ENCODE measurements around the gene CPNE7.
"Not testable (repeated sequence)": the region's sequence is repeated elsewhere in the genome, so short reads cannot be mapped to it uniquely, and the experiment has no call there.

The CPNE7 gene

DNA sequence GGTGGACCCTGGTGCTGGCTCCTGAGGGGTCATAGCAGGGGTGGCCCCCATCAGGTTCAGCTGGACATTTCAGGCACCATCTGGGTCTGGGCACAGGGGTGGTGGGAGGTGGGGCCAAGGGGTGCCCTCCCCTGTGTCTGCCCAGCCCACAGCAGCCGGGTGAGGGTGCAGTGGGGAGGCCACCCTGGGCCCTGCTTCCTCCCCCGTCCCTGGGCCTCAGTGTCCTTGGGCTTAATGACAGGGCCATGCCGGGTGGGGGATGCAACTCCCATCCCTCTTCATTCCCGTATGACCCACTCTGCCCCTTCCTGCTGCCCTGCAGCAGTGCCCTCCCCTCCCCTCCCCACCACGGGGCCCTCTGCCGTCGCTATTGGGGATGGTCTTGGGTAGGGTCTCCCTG lies 10.7 kb downstream of the CPNE7 start:
- DNase-seq, result no peak

DNA sequence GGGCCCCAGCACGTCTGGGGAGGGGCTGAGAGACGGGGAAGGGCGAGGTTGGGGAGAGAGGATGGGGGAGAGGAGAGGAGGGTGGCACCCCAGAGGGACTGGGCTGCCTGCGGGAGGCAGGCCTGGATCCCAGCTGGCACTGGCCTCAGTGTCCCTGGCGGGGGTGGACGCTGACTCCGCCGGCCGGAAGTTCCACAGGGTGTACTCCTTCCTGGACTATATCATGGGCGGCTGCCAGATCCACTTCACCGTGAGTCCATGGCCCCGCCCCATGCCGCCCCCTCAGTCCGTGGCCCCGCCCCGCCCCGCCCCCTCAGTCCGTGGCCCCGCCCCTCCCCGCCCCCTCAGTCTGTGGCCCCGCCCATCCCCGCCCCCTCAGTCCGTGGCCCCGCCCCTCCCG lies 11.3 kb downstream of the CPNE7 start:
- DNase-seq, result no peak

DNA sequence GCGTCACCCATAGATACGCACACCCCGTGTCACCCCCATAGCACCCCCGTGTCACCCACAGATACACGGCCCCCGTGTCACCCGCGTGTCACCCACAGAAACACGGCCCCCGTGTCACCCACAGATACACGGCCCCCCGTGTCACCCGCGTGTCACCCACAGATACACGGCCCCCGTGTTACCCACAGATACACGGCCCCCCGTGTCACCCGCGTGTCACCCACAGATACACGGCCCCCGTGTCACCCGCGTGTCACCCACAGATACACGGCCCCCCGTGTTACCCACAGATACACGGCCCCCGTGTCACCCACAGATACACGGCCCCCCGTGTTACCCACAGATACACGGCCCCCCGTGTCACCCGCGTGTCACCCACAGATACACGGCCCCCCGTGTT lies 12.1 kb downstream of the CPNE7 start:
- not testable (repeated sequence) for DNase-seq

DNA sequence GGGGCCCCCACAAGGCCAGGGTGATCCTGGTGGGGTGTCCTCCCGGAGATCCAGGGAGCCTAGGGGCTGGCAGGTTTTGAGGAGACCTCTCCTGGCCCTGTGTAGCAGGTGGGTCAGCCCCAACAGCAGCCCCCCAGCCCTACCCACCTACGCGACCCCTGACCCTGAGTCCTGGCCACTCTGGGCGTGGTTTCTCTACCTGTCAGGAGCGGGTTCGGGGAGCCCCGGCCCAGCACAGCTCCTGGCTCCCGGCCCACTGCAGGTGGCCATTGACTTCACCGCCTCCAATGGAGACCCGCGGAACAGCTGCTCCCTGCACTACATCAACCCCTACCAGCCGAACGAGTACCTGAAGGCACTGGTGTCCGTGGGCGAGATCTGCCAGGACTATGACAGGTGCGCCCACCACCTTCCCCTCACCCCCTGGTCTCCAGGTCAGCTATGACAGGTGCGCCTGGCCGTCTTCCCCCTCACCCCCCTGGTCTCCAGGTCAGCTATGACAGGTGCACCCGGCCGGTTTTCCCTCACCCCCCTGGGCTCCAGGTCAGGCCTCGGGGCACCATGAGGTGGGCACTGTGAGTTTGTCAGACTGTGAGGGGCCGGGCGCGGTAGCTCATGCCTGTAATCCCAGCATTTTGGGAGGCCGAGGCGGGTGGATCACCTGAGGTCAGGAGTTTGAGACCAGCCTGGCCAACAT lies 13.0 kb downstream of the CPNE7 start:
- DNase-seq, result no peak

DNA sequence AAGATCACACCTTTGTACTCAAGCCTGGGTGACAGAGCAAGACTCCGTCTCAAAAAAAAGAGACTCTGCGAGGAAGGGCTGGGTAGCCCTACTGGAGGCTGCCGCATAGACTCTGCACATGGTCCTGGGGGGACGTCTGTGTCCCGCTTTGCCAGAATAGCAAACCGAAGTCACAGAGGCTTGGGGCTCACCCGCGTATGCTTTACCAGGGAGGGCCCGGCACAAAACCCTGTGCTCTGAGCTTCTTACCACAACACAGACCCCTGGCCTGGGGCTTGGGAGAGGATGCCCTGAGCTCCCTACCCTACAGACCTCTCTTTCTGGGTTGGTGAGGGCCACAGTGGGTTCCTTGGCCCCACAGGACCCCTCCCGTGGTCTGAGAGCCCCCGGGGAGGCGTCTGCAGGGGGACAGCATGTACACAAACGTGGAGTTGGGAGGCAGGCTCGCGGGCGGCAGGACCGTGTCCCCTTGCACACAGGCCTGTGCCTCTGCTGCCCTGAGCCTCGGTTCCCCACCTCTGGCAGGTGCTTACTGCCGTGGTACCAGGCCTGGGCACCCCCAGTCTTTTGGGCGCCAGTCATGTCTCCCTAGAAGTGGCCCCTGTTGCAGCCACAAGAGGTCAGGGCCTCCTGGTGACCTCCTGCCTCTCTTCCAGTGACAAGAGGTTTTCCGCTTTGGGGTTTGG lies 13.8 kb downstream of the CPNE7 start:
- no peak for DNase-seq

DNA sequence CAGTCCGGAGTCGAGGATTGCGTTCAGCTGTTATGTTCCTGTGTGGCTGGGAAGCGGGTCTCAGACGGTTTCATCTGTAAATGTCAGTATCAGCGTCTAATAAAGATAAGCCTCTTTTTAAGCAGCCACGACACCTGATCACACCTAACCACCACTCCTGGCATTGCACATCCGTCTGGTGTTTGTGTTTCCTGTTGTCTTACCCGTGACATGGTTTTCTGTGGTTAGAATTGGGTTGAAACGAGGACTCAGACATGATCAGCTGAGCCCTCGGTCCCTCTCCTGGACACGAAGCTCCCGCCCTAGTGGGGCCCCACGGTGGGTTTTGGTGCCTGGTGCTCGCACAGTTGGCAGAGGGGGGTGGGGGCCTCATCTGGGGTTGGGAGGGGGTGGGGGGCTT lies 18.3 kb downstream of the CPNE7 start:
- no peak for DNase-seq

DNA sequence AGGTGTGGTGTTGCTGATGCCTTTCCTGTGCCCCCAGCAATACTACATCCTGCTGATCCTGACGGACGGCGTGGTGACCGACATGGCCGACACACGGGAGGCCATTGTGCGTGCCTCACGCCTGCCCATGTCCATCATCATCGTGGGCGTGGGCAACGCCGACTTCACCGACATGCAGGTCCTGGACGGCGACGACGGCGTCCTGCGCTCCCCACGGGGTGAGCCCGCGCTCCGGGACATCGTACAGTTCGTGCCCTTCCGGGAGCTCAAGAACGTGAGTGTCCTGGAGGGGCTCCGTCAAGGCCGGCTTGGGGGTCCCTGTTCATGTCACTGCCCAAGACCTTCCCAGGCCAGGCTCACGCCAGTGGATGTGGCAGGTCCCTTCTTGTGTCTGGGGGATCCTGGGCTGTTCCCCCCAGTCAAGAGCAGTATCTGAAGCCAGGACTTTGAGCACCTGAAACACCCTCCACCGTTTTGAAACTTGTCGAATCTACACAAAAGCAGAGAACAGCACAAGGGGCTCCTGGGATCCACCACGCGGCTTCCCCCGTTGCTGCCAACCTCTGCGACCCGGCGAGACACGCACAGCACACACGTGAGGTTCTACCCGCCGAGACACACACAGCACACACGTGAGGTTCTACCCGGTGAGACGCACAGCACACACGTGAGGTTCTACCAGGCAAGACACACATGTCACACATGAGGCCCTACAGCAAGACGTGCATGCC lies 19.9 kb downstream of the CPNE7 start:
- no peak for DNase-seq

DNA sequence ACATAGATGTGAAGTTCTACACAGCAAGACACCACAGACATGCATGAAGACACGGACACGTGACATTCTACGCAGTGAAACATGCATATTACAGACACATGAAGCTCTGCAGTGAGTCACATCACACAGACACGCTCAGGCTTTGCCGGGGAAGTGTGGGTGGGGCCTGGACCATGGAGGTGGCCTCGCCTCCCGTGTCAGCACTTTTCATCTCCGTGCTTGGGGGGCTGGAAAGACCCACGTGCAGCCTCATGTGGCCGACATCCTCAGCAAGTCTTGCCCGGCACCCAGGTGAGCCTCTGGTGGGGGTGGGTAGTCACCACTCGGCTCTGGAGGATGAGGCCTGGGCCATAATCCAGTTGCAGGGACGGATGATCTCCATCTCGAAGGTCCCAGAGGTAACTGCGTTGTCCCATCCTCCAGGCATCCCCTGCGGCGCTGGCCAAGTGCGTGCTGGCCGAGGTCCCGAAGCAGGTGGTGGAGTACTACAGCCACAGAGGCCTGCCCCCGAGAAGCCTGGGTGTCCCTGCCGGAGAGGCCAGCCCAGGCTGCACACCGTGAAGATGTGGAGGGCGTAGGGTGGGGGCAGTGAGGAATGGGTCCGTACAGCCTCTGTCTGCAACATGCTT lies 20.6 kb downstream of the CPNE7 start:
- DNase-seq, result no peak

DNA sequence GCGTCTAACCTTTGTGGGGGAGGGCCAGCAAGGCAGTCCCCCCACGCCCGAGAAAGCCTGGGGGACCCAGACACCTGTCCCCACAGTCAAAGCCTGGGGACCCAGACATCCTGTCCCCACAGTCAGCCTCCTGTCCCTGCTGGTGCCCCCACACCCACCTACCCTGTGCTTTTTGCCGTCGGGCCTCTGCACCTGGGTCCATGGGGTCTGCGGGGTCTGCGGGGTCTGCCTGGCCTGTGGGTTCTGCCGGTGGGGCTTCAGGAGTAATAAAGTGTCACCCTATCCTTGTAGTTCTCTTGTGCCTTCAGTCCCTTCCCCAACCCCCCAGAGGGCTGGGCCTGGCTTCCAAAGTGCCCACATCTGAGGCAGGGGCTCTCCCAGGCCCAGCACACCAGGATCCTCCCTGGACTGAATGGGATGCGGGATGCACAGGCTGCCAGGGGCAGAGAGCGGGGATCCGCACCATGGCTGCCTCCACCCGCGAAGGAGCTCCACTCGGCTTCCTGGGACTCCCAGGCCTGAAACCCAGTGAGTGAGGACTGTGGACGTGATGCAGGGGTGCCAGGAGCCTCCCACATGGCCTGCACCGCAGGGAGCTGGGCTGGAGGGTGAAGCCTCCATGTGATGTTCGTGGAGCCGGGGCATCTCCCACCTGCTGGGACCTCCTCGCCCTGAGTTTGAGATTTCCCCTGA lies 21.5 kb downstream of the CPNE7 start:
- DNase-seq, result no peak

DNA sequence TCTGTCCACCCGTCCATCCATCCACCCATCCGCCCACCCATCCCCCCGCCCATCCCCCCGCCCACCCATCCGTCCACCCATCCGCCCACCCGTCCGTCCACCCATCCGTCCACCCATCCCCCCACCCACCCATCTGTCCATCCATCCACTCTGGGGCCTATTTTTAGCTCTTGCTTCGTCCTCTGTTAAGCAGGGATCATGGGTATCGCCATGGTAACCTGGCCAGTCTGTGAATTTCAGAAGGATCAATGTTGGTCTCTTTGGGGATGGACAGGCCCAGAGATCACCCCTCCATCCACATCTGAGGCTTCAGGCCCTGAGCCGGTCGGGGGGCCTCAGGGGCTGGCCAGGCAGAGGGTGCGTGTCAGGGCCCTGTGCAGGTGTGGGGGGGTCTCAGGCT lies 22.6 kb downstream of the CPNE7 start:
- DNase-seq, result no peak

DNA sequence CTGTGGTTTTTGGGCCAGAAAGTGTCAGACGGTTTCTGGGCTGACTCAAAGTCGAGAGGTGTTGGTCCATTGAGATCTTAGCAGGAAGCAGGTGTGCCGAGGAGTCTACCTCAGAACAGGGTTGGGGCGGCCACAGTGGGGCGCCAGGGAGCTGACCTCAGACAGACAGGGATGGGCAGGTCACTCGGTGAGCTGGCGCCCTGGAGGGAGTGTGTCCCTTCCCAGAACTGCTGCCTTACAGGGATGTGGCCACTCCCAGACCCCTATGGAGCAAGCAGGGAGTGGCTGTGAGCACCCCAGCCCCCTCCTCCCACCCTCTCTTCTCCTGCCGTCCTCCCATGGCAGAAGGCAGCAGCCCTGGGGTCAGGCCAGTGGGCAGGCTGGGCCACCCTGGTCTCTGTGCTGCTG lies 23.9 kb downstream of the CPNE7 start:
- DNase-seq, result no peak

DNA sequence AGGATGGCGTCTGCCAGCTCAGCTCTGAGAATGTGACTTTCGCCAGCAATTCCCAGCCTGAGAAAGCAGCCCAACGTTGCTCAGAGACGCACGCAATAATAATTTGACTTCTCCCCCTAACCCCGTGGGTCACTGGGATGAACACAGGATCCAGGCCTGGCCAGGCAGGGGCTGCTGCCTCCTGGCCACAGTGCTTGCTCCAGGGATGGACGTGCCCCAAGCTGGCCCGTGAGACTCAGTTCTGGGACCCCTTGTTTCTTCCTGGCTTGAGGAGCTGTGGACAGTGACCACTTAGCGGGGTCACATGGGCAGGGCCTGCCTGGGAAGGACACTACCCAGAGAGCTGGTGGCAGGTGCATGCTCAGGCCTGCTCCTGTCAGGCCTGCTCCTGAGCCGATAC lies 24.3 kb downstream of the CPNE7 start:
- DNase-seq, result no peak

DNA sequence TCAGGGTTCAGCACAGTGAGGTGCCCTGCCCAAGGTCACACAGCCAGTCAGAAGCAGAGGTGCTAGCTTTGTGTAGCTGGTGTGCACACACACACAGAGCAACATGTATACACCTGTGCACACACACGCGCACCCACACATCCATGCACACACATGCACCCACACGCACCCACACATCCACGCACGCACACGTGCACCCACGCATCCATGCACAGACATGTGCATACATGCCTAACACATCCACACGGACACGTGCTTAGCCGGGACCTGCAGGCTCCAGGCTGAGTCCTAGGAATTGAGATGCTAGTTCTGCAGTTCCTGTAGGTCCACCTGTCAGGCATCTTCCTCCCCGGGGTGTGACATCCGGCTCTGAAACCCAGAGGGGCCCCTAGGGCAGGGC lies 24.9 kb downstream of the CPNE7 start:
- no peak for DNase-seq

DNA sequence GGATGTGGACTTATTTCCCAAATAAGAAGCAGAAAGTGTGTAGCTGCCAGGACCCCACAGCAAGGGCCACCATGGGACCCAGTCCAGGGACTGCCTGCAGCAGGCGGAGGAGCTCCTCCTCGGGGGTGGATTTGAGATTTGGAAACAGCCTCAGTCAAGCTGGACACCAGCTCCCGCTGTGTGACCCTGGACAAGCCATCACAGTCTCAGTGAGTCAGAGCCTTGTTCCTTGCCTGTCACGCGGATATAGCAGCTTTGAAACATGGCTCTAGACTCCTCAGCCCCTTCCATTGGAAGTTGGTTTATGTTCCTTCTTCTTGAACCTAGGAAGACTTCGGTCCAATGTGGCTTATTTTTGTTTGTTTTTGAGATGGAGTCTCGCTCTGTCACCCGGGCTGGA lies 25.4 kb downstream of the CPNE7 start:
- DNase-seq, result no peak

DNA sequence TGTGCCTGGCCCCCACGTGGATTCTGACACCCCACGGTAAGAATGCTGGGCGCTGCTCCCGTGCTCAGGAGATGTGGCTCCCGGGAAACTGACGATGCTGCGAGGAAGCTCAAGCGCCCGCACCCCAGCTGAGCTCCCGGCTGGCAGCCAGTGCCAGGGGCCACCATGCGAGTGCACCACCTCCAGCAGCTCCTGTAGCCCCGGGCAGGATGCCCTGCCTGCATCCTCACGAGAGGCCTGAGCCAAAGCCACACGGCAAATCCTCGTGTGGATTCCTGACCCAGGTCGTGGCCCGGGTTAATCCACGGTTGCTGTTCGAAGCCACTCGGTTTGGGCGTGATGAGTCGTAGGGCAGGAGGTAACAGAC lies 26.3 kb downstream of the CPNE7 start:
- no peak for DNase-seq

DNA sequence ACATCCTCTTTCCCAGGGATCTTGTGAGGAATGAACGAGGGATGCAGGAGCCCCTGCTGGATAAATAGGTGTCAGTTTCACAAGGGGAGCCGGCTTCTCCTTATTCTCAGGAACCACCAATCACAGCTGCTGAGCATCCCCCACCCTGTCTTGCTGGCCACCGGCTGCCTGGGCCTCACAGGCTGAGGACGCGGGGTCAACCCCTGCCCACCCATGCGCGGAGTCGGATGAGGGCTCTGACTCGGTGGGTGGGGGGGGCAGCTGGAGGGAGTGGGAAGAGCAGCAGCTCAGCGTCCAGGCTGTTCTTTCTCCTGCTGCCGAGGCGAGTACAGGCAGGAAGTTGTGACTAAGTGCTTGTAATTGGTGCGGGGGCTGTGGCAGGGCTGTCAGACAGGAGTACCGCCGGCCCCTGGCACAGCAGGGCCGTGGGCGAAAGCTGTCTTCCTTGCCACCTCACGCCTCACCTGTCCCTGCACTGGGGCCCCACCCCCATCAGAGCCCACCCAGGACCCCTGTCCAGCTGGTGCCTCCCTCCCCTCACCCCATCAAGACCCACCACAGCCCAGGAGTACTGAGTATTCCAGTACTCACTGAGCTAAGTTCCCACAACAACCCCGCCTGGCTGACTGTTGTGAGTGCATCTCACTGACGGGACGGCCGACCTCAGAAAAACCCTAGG lies 26.9 kb downstream of the CPNE7 start:
- DNase-seq, result no peak

DNA sequence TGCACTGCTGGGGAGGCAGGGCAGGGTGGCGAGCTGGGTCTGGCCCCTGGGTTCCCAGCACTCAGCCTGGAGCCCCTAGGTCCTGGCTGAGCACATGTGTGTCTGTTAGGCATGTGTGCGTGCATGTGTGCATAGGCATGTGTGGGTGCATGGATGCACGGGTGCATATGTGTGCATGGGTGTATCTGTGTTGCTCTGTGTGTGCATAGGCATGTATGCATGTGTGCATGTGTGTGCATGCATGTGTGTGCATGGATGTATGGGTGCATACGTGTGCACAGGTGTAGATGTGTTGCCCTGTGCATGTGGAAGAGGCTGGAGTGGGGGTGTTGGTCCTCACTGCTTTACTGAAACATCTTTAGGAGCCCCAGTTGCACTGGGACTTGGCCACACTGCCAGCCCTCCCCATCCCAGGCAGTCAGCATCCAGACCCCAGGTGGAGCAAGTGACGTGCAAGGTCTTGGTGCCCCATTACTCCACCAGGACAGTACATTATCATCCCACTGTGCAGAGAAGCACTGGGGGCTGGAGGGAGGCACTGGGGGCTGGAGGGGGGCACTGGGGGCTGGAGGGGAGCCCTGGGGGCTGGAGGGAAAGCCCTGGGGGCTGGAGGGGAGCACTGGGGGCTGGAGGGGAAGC lies 27.5 kb downstream of the CPNE7 start:
- DNase-seq, result no peak

DNA sequence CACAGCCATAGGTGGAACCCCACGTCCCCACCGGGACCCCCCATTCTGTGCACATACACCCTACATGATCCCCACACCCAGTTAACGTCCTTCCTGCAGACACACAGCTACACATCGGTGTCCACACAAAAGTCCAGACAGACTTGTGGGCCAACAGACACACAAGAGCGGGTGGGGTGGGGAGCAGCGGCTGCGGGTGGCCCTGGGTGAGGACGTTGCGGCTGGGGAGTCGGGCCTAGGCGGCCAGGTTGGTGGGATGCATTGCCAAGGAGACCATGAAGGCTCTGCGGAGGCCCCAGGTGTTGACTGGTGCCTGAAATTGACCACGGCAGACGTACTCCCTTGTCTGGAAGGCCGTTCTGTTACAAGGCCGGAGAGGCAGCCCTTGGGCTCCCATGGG lies 29.2 kb downstream of the CPNE7 start:
- no peak for DNase-seq

DNA sequence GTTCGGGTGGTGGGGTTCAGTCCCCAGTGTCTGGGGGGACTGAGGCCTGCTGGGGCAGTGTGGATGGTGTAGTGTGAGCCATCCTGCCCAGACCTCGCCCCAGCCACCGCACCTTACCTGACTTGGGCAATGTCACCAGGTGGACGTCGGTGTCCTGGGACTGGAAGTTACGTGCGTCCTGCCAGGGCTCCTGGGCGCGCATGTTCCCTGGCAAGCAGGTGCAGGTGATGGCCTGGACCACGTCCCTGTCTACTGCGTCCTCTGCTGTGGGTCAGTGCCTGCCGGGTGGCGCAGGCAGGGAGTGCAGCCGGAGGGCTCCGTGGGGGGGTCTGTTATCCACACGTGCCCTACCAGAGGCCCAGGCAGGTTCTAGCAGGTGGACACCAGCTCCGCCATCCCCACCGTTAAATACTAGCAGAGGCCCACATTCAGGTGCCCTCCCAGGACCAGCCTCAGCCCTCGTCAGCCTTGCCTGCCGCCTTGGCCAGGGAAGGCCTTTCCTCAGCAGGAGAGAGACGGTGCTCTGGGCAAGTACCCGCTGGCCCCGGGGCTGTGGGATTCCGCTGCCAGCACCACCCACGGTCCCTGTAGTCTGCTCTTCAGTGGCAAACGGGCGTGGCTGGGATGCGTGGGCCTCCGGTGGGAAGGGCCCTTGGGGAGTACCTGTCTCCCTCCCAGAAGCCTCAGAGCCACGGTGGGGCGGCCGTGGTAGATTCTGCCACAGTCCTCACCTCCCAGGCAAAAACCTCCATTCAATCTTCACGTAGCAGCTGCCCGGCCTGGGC lies 29.8 kb downstream of the CPNE7 start:
- no peak for DNase-seq

DNA sequence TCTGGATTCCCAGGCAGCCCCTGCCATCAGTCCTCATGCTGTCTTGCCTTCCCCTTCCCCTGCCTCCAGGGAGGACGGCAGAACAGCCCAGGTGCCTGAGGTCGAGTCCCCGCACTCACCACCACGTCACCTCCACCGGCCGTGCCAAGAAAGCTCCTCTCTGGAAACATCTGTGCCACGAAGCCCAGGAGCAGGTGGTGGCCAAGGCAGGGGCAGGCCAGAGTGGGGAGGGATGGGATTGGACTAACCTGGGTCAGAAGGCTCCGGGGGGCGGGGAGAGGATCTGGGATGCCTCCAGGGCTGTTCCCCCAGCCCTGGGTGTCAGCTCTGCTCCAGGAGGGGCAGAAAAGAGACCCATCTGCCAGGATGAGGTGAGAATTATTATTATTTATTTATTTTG lies 30.4 kb downstream of the CPNE7 start:
- DNase-seq, result no peak

DNA sequence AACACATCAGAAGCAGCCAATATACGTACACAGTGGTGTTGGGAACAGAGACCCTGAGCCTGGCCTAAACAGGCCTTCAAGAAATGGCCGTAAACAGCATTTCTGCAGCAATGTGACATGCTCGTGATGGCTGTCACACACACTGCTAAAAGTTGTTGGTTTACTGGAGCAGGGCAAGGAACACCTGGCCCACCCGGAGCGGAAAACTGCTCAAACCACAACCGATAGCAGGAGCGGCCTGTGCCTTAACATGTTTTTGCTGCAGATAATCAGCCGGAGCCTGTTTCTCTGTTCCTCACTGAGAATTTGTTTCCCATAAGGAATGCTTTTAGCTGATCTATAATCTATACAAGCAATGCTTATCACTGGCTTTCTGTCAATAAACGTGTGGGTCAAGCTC lies 31.9 kb downstream of the CPNE7 start:
- DNase-seq, result no peak

Data from NCI-H2107 (cell line).